ENCODE measurements around the gene KIAA0513. TPM values are rescaled to one million over a fixed set of nuclear protein-coding genes. Genes with fewer than 3 reads are reported as not detected.

KIAA0513 gene
- total RNA-seq, 1 donor from 2014 or later, result 12.9 TPM

GRCh38 chr16:85125570-85126393 lies 98.2 kb downstream of the KIAA0513 start:
- TF ChIP-seq CTCF (conservative IDR thresholded peaks at IDR 0.05), result no peak
- no peak overlapping the region for H3K27ac Mint-ChIP-seq
- no peak overlapping the region for H3K4me3 Mint-ChIP-seq
- H3K4me1 Mint-ChIP-seq (ENCODE audit: unreplicated experiment), result peaks cover 35% of the 10 kb centered on the region
- peaks cover 3% of the 10 kb centered on the region for H3K27me3 Mint-ChIP-seq
- no peaks in the 10 kb centered on the region for H3K9me3 Mint-ChIP-seq
- no peak for DNase-seq (ENCODE audit: extremely low spot score, unreplicated experiment)
- H3K36me3 Mint-ChIP-seq, result no peaks in the 10 kb centered on the region

- peaks cover 3% of the 10 kb centered on the region for H3K27me3 Mint-ChIP-seq
These were observed 98.8 kb downstream of the KIAA0513 start for GRCh38 chr16:85126394-85126704.

DNA sequence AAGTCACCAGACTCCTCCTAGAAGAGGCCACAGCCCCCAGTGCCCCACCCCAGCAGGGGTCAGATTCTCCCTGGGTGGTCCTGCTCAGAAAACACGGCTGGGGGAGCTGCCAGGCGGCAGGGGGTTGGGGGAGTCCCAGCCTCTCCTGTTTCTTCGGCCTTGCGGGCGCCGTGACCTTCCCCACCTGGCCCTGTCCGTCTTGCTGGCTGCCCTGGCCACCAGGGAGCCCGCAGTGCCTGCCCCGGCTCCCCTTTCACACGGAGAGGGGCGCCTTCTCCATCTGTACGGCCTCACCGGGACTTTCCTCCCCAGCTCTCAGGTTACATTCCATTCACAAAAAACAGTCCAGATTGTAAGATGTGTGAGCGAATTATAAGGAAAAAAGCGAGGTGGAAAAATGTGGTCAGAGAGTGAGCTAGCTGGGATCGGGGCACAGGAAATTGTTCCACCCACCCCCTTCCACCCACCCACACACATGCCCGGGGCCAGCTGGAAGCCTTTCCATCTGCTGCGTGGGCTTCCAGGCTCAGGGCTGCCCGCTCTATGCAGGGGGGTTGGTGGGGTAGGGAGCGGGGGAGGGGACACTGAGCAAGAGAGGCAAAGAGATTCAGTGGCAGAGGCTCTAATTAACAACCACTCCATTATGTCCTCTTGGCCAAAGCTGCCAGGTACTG lies 99.2 kb downstream of the KIAA0513 start:
- Mint-ChIP-seq H3K9me3 (no peaks in the 10 kb centered on the region), H3K27ac (peak overlapping the region; percentile 3), H3K36me3 (no peaks in the 10 kb centered on the region), H3K4me1 (ENCODE audit: unreplicated experiment) (peaks cover 37% of the 10 kb centered on the region), H3K4me3 (no peak overlapping the region), H3K27me3 (peaks cover 3% of the 10 kb centered on the region)
- DNase-seq (ENCODE audit: extremely low spot score, unreplicated experiment), result no peak
- TF ChIP-seq CTCF (conservative IDR thresholded peaks at IDR 0.05), result no peak

More at GRCh38 chr16:85126394-85126704, 98.8 kb downstream of the KIAA0513 start:
- Mint-ChIP-seq H3K36me3 (no peaks in the 10 kb centered on the region), H3K4me1 (ENCODE audit: unreplicated experiment) (peaks cover 37% of the 10 kb centered on the region), H3K9me3 (no peaks in the 10 kb centered on the region), H3K27ac (no peak overlapping the region), H3K4me3 (no peak overlapping the region)
- TF ChIP-seq CTCF (conservative IDR thresholded peaks at IDR 0.05), result no peak
- DNase-seq (ENCODE audit: extremely low spot score, unreplicated experiment), result no peak

DNA sequence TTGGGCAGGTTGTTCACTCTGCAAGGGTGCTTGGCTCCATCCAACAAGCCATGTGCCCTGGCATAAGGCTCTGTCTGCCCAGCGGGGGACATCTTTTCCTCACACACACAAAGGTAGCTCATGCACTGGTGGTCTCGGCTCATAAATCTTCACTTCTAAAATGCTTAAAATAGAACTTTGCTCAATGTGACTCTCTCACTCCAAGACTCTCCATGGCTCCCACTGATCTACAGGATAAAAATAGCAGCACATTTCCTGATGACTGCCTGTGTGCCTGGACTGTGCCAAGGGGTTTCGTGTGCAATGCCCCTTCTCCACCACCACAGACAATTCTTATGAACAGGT lies 99.8 kb downstream of the KIAA0513 start:
- no peak for DNase-seq (ENCODE audit: extremely low spot score, unreplicated experiment)
- Mint-ChIP-seq H3K4me1 (ENCODE audit: unreplicated experiment) (peaks cover 37% of the 10 kb centered on the region), H3K27me3 (peaks cover 3% of the 10 kb centered on the region), H3K4me3 (no peak overlapping the region), H3K36me3 (no peaks in the 10 kb centered on the region), H3K9me3 (no peaks in the 10 kb centered on the region), H3K27ac (peak overlapping the region; percentile 3)
- no peak for TF ChIP-seq CTCF (conservative IDR thresholded peaks at IDR 0.05)

DNA sequence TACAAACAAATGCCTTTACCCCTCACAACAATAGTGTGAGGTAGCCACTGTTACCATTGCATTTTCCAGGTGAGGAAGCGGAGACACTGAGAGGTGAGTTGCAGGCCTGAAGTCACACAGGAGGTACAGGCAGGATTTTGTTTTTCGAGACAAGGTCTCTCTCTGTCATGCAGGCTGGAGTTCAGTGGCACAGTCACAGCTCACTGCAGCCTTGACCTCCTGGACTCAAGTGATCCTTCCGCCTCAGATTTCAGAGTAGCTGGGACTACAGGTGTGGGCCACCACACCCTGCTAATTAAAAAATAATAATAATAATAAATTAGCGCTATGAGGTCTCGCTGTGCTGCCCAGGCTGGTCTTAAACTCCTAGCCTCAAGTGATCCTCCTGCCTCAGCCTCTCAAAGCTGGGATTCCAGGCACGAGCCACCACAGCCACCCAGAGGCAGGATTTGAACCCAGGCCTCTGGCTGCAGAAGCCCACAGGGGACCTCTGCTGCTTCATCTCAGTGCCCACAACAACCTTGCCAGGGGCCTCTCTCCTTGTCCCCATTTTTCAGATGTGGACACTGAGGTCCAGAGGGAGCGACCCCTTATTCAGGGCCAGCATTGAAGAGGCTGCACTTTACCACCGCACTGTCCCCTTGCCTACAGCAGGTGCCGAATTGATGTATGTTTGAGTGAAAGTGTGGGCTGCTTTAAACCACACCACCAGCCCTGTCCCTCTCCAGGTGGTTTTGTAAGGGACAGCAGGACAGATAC lies 100.7 kb downstream of the KIAA0513 start:
- H3K36me3 Mint-ChIP-seq, result no peaks in the 10 kb centered on the region
- no peaks in the 10 kb centered on the region for H3K9me3 Mint-ChIP-seq
- H3K27ac Mint-ChIP-seq, result no peak overlapping the region
- no peak for TF ChIP-seq CTCF (conservative IDR thresholded peaks at IDR 0.05)
- H3K4me3 Mint-ChIP-seq, result no peak overlapping the region
- H3K4me1 Mint-ChIP-seq (ENCODE audit: unreplicated experiment), result peaks cover 37% of the 10 kb centered on the region
- no peak for DNase-seq (ENCODE audit: extremely low spot score, unreplicated experiment)
- H3K27me3 Mint-ChIP-seq, result peaks cover 3% of the 10 kb centered on the region
